ENCODE data around the gene RAB11A. TPM values are rescaled to one million over a fixed set of nuclear protein-coding genes. Genes with fewer than 3 reads are reported as not detected.

RAB11A gene
- total RNA-seq, 1 donor from 2014 or later = 163 TPM

DNA sequence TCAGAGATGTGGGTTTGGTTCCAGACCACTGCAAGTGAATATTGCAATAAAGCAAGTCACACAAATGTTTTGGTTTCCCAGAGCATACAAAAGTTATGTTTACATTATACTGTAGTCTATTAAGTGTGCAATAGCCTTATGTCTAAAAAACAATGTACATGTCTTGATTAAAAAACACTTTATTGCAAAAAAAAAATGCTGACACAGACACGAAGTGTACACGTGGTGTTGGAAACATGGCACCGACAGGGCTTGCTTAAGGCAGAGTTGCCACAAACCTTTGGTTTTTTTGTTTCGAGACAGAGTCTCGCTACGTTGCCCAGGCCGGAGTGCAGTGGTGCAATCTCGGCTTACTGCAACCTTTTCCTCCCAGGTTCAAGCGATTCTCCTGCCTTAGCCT is 50.1 kb downstream of the RAB11A start:
- Mint-ChIP-seq H3K36me3 (ENCODE audit: low read depth) (no peaks in the 10 kb centered on the region), H3K4me1 (peaks cover 40% of the 10 kb centered on the region), H3K27ac (no peak overlapping the region), H3K27me3 (no peaks in the 10 kb centered on the region), H3K9me3 (no peaks in the 10 kb centered on the region), H3K4me3 (no peak overlapping the region)
- intact Hi-C loops (cut with micrococcal nuclease) = no loop called here
- no peak for DNase-seq

DNA sequence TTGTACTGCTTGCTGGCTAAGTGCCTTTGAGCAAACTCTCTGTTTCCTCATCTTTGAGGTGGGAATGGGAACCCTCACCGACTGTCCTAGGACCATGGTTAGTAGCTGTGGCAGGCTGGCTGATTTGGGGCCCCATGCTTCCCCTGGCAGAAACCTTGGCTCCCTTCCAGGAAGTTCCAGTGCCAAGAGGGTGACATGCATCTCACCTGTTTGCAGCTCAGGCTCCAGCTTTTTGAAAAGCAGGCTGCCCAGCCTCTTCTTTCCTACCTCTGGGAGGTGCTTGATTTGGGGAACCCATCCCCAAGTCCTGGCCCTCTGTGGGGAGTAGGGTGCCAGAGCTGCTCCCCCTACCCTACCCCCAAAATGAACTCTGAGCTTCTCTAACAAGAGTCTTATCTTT is 50.8 kb downstream of the RAB11A start:
- H3K36me3 Mint-ChIP-seq (ENCODE audit: low read depth) = no peaks in the 10 kb centered on the region
- no peak for DNase-seq
- H3K4me1 Mint-ChIP-seq = peaks cover 40% of the 10 kb centered on the region
- H3K27ac Mint-ChIP-seq = no peak overlapping the region
- H3K9me3 Mint-ChIP-seq = no peaks in the 10 kb centered on the region
- no peak overlapping the region for H3K4me3 Mint-ChIP-seq
- H3K27me3 Mint-ChIP-seq = no peaks in the 10 kb centered on the region
- intact Hi-C loops (cut with micrococcal nuclease) = no loop called here

DNA sequence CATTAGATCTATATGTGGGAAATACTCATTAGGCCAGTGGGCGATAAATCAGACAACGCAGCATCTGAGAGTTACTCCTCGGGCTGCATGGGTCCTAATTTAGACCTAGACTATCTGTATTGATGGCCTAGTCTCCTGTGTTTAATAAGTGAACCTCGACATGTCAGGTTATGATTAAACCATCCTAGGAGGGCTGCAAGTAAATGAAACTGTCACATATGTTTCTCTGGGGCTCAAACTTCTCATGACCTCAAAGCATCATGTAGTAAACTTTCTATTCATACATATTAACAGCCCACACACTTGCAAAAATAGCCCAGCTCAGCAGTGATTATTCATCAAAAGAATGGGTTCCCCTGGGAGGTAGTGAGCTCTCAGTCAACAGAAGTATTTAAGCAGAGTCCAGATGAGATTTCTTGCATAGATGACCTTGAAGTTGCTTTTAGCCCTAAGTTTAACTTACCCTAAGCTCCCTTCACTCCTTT is 51.6 kb downstream of the RAB11A start:
- no peak for DNase-seq
- no peaks in the 10 kb centered on the region for H3K27me3 Mint-ChIP-seq
- H3K27ac Mint-ChIP-seq = no peak overlapping the region
- no peak overlapping the region for H3K4me3 Mint-ChIP-seq
- no peaks in the 10 kb centered on the region for H3K9me3 Mint-ChIP-seq
- intact Hi-C loops (cut with micrococcal nuclease) = no loop called here
- H3K36me3 Mint-ChIP-seq (ENCODE audit: low read depth) = no peaks in the 10 kb centered on the region
- H3K4me1 Mint-ChIP-seq = peaks cover 38% of the 10 kb centered on the region

DNA sequence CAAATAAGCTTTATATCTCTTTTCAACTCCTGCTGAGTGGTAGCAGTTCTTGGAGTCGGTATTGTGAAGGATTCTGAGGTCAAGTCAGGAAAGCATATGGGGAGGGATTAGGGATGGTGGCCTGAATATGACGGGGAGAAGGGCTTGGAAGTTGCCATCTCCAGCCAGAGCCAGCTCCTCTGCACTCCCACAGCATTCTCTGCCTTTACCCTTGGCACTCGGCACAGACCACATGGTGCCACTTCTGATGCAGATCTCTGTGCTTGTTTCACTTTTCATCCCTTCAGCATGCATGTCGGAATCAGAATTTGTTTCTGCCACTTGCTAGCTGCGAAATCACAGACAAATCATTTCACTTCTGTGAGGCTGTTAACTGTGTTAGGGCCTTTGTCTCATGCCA is 52.5 kb downstream of the RAB11A start:
- intact Hi-C loops (cut with micrococcal nuclease) = no loop called here
- no peak for DNase-seq
- no peaks in the 10 kb centered on the region for H3K27me3 Mint-ChIP-seq
- H3K9me3 Mint-ChIP-seq = no peaks in the 10 kb centered on the region
- H3K36me3 Mint-ChIP-seq (ENCODE audit: low read depth) = no peaks in the 10 kb centered on the region
- H3K4me3 Mint-ChIP-seq = no peak overlapping the region
- H3K27ac Mint-ChIP-seq = no peak overlapping the region
- peaks cover 28% of the 10 kb centered on the region for H3K4me1 Mint-ChIP-seq

DNA sequence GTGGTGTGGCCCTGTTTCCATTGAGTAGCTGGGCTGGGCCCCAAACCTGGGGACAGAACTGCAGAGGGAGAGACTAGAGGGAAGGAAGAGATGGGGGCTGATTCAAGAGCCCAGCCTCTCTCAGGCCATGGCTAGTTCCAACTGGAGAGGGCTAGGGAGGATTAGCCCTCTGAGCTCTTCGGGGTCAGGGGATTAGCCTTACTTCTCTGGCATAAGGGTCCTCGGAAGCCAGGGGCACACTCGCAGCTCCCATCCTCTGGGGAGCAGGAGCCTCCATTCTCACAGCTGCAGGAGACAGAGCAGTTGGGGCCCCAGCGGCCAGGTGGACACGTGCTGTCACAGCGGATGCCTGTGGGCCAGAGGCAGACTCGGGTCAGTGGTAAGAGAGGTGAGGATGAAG is 53.3 kb downstream of the RAB11A start:
- H3K4me1 Mint-ChIP-seq = peaks cover 20% of the 10 kb centered on the region
- no peak overlapping the region for H3K4me3 Mint-ChIP-seq
- intact Hi-C loops (cut with micrococcal nuclease) = no loop called here
- no peak for DNase-seq
- H3K27ac Mint-ChIP-seq = no peak overlapping the region
- no peaks in the 10 kb centered on the region for H3K36me3 Mint-ChIP-seq (ENCODE audit: low read depth)
- no peaks in the 10 kb centered on the region for H3K27me3 Mint-ChIP-seq
- no peaks in the 10 kb centered on the region for H3K9me3 Mint-ChIP-seq

DNA sequence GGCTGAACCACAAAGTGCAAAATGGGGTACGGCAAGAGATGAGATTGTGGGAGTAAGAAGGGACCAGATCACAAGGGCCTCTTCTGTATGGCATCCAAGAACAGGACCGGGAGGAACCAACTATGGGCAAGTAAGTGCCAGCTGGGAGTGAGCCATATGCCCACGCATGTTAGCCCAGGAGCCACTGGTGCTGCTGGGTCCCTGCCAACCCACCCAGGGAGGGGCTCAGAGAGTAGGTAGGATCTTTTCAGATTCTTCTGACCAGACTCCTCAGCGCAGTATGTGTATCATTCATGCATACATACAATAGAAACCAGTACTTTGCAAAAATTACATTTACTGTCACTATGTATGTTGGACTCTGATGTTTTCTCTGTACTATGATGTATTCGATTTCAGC is 54.0 kb downstream of the RAB11A start:
- Mint-ChIP-seq H3K9me3 (no peaks in the 10 kb centered on the region), H3K4me1 (peaks cover 15% of the 10 kb centered on the region), H3K27ac (no peak overlapping the region), H3K4me3 (no peak overlapping the region), H3K36me3 (ENCODE audit: low read depth) (no peaks in the 10 kb centered on the region), H3K27me3 (no peaks in the 10 kb centered on the region)
- no peak for DNase-seq
- intact Hi-C loops (cut with micrococcal nuclease) = no loop called here

DNA sequence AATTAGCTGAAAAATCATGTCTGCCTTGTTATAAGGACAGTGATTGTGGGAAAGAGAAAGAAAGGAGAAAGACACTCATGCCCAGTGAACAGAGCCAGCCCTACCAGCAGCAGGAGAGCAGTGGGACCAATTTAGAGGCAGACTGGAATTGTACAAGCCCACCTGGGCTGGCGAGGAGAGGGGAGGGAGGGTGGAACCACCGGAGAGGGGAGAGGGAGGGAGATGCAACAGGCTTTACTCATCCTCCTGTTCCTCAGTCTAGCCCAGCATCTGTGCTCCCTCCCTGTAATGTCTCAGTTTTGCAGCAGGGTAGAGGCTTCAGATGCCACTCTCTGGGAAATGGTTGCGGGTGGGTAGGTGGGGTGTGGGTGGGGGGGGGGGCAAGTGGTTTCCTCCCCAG is 54.7 kb downstream of the RAB11A start:
- Mint-ChIP-seq H3K9me3 (no peaks in the 10 kb centered on the region), H3K27me3 (no peaks in the 10 kb centered on the region), H3K4me3 (no peak overlapping the region), H3K27ac (no peak overlapping the region), H3K4me1 (peaks cover 8% of the 10 kb centered on the region), H3K36me3 (ENCODE audit: low read depth) (no peaks in the 10 kb centered on the region)
- intact Hi-C loops (cut with micrococcal nuclease) = no loop called here
- no peak for DNase-seq

DNA sequence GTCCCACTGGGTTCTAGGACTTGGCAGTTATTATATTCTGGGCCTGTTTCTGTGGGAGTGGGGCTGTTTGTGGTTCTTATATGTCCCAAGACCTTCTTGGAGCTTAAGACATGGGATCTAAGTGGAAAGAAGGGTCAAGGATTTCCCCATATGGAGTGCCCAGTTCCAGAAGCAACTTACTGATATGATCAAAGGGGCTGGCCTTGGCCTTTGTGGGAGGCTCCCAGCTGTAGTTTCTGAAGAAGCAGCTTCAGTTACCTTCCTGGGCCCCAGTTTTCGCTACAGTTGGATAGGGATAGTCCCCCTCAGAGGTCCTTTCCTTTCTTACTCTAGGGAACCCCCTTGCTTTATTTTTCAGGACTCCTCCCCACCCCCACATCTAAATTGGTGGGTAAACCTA is 56.0 kb downstream of the RAB11A start:
- Mint-ChIP-seq H3K27ac (no peak overlapping the region), H3K27me3 (no peaks in the 10 kb centered on the region), H3K36me3 (ENCODE audit: low read depth) (no peaks in the 10 kb centered on the region), H3K9me3 (no peaks in the 10 kb centered on the region), H3K4me3 (no peak overlapping the region), H3K4me1 (peaks cover 7% of the 10 kb centered on the region)
- DNase-seq = no peak
- intact Hi-C loops (cut with micrococcal nuclease) = no loop called here

DNA sequence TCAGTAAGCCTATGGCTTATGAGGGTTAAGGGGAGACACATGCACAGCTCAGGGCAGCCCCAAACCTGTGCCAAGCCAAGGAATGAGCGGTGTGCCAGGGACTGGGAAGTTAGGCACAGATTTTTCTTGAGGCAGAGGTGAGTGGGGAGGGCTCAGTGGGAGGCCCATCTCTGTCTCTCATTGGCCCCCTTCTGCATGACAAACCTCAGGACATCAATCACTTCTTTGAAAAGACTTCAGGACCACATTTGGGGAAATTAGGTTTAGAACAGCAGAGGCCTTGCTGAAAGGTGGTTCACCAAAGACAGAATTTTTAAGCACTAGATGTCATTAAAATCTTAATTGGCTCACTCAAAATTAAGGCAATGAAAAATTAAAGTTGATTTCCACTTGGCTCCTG is 57.2 kb downstream of the RAB11A start:
- DNase-seq = no peak
- intact Hi-C loops (cut with micrococcal nuclease) = no loop called here
- no peak overlapping the region for H3K4me3 Mint-ChIP-seq
- no peaks in the 10 kb centered on the region for H3K9me3 Mint-ChIP-seq
- H3K4me1 Mint-ChIP-seq = no peaks in the 10 kb centered on the region
- H3K27ac Mint-ChIP-seq = no peak overlapping the region
- no peaks in the 10 kb centered on the region for H3K36me3 Mint-ChIP-seq (ENCODE audit: low read depth)
- H3K27me3 Mint-ChIP-seq = no peaks in the 10 kb centered on the region

DNA sequence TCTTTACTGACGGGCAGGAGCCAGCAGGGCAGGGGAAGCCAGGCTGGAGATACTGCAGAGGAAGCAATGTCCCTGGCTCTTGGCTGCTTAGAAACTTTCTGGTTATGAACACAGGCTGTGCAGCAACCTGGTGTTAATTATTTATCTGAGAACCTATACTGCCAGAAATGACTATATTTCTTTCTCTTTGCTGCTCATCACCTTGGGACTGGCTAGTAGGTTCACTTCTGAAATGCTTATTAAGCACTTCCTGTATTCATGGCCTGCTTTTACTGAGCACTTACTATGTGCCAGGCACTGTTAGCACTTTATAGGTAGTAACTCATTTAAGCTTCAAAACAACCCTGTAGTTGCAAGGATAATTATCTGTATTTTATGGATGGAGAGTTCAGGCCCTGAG is 57.6 kb downstream of the RAB11A start:
- Mint-ChIP-seq H3K4me3 (no peak overlapping the region), H3K4me1 (no peaks in the 10 kb centered on the region), H3K27me3 (no peaks in the 10 kb centered on the region), H3K9me3 (no peaks in the 10 kb centered on the region), H3K36me3 (ENCODE audit: low read depth) (no peaks in the 10 kb centered on the region), H3K27ac (no peak overlapping the region)
- intact Hi-C loops (cut with micrococcal nuclease) = no loop called here
- DNase-seq = no peak

DNA sequence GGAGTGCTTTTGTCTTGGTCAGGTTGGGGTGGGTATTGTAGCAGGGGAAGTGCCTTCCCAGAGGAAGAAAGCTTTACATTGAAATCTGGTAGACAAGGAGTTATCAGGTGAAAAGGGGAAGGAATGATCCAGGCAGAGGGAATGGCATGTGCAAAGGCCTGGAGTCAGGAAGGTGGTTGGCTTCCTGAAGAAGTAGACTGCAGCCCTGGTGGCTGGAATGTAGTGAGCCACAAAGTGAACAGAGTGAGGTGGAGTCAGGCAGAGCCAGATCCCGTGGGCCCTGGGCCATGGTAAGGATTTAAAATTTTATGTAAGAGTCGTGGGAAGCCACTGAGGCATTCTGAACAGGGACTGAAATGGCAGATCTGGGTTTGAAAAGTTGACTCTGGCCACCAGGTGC is 58.3 kb downstream of the RAB11A start:
- no peaks in the 10 kb centered on the region for H3K9me3 Mint-ChIP-seq
- H3K27me3 Mint-ChIP-seq = no peaks in the 10 kb centered on the region
- no peaks in the 10 kb centered on the region for H3K36me3 Mint-ChIP-seq (ENCODE audit: low read depth)
- H3K4me3 Mint-ChIP-seq = no peak overlapping the region
- no peak for DNase-seq
- no peak overlapping the region for H3K27ac Mint-ChIP-seq
- H3K4me1 Mint-ChIP-seq = no peaks in the 10 kb centered on the region
- intact Hi-C loops (cut with micrococcal nuclease) = no loop called here

DNA sequence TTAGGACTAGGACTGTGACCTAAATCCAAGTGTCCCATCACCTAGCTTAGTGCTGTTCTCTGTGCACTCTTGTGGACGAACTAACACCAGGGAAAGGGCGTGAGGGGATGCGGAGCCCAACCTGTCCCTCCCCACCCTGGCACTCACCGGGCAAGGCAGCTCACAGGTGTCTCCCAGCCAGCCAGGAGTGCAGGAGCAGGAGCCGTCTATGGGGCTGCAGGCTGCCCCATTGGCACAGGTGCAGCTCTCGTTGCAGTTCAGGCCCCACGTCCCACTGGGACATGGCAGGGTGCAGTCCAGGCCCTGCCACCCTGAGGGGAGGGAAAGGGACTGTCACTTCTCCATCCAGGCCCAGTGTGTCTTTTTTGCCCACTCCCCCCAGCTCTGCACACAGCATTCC is 60.3 kb downstream of the RAB11A start:
- peaks cover 3% of the 10 kb centered on the region for H3K27me3 Mint-ChIP-seq
- peaks cover 5% of the 10 kb centered on the region for H3K4me1 Mint-ChIP-seq
- no peak overlapping the region for H3K27ac Mint-ChIP-seq
- DNase-seq = no peak
- no peaks in the 10 kb centered on the region for H3K9me3 Mint-ChIP-seq
- intact Hi-C loops (cut with micrococcal nuclease) = no loop called here
- H3K4me3 Mint-ChIP-seq = no peak overlapping the region
- H3K36me3 Mint-ChIP-seq (ENCODE audit: low read depth) = no peaks in the 10 kb centered on the region

DNA sequence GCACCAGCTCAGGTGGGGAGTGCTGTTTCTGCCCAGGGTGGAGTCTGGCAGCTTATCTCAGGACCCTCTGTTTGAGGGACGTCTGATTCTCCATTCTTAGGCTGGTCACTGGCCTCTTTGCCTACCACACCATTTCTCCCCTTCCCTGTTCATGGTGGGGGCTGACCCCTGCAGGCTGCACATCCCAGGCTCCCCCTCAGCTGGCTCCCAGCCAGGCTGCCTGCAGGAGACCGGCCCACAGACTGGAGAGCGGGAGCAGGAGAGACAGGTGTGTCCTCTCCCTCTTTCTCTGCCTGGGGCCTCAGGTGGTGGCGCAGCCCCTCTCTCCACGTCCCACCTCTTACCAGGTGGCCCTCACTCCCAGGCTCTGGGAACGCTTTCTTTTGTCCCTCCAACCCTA is 60.8 kb downstream of the RAB11A start:
- intact Hi-C loops (cut with micrococcal nuclease) = no loop called here
- Mint-ChIP-seq H3K27ac (no peak overlapping the region), H3K9me3 (no peaks in the 10 kb centered on the region), H3K4me3 (no peak overlapping the region), H3K4me1 (peaks cover 5% of the 10 kb centered on the region), H3K36me3 (ENCODE audit: low read depth) (no peaks in the 10 kb centered on the region), H3K27me3 (peaks cover 3% of the 10 kb centered on the region)
- no peak for DNase-seq

DNA sequence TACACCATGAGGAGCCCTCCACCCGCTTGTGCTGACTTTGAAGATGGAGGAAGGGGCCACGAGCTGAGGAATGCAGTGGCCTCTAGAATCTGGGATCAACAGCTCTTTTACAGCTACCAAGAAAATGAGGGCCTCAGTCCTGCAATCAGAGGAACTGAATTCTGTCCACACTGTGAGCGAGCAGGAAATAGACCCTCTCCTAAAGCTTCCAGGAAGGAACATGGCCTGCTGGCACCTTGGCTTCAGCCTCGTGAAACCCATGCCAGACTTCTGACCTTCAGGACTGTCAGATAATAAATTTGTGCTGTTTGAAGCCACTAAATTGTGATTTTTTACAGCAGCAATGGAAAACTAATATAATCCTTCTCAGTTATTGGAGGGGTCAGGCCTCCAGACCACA is 61.9 kb downstream of the RAB11A start:
- H3K4me3 Mint-ChIP-seq = no peak overlapping the region
- no peak overlapping the region for H3K27ac Mint-ChIP-seq
- intact Hi-C loops (cut with micrococcal nuclease) = no loop called here
- DNase-seq = no peak
- H3K27me3 Mint-ChIP-seq = peaks cover 3% of the 10 kb centered on the region
- no peaks in the 10 kb centered on the region for H3K9me3 Mint-ChIP-seq
- H3K36me3 Mint-ChIP-seq (ENCODE audit: low read depth) = no peaks in the 10 kb centered on the region
- peaks cover 5% of the 10 kb centered on the region for H3K4me1 Mint-ChIP-seq

DNA sequence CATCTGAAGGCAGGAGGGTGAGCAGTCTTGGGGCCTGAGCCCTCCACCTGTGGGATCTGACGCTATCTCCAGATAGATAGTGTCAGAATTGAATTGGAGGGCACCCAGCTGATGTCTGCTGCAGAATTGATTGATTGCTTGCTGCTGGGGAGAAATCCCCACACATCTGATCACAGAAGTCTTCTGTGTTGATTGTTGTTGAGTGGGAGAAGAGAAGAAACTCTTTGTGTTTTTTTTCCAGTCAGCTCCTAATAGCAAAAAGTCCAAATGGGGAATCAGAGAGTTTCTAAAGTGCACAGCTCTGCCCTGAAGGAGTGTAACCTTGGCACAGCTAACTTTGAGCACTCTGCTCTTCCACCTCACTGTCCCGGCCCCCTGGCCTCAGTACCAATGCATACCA is 66.1 kb downstream of the RAB11A start:
- no peak for DNase-seq
- no peak overlapping the region for H3K27ac Mint-ChIP-seq
- H3K9me3 Mint-ChIP-seq = no peaks in the 10 kb centered on the region
- no peak overlapping the region for H3K4me3 Mint-ChIP-seq
- H3K27me3 Mint-ChIP-seq = peaks cover 3% of the 10 kb centered on the region
- H3K4me1 Mint-ChIP-seq = peaks cover 9% of the 10 kb centered on the region
- H3K36me3 Mint-ChIP-seq (ENCODE audit: low read depth) = no peaks in the 10 kb centered on the region
- intact Hi-C loops (cut with micrococcal nuclease) = no loop called here

Data from activated CD4-positive, alpha-beta T cell treated with anti-CD3 and anti-CD28 coated beads, Interleukin-2, amount 10 ng/mL, durations not matched to agents 24 days and 14 days (primary cell).